Lower leg skin (tissue), 3 donors: Measurements from ENCODE around the gene MAN1A1.

Source experiments
- CTCF ChIP-seq, 3 donors: fragments of 450-650 bp; IDR thresholded peaks; one replicate each; pipeline ENCODE4 v1.5.1; 2016; ENCODE audit warnings: antibody characterized with exemption in 3 of 3, mild to moderate bottlenecking in 3 of 3, moderate library complexity in 2 of 3
- POLR2A ChIP-seq, 2 donors: fragments of 450-650 bp; IDR thresholded peaks; one replicate each; pipeline ENCODE4 v1.6.1; 2016 to 2017; ENCODE audit warnings: antibody characterized with exemption in 2 of 2, mild to moderate bottlenecking in 1 of 2, moderate library complexity in 1 of 2

DNA sequence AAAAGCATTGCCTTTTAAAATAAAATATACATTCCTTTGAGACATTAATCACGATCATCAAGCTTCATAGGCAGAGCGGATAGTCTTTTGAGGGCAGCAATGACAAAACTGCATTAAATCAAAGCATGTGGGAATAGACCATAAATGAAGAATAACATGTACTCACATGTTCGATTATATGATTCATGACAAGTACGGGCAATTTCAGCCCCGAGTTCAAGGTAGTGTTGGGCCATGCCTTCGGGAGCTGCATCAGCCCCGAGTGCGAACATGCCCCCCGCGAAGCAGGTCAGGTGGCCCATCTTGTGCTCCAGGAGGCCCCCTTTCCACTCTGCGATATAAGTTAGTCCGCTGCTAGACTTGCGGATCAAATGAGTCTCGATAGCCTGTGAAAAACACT, 160.1 kb downstream of the MAN1A1 start:
- TF ChIP-seq CTCF (IDR thresholded peaks at IDR 0.05) = no peak
- TF ChIP-seq POLR2A (IDR thresholded peaks at IDR 0.05) = no peak
